Measurements from ENCODE around the gene CD300LD.

GRCh38 chr17:74606050-74606449 is 14.0 kb upstream of the CD300LD start:
- TF ChIP-seq, protein P1, sequence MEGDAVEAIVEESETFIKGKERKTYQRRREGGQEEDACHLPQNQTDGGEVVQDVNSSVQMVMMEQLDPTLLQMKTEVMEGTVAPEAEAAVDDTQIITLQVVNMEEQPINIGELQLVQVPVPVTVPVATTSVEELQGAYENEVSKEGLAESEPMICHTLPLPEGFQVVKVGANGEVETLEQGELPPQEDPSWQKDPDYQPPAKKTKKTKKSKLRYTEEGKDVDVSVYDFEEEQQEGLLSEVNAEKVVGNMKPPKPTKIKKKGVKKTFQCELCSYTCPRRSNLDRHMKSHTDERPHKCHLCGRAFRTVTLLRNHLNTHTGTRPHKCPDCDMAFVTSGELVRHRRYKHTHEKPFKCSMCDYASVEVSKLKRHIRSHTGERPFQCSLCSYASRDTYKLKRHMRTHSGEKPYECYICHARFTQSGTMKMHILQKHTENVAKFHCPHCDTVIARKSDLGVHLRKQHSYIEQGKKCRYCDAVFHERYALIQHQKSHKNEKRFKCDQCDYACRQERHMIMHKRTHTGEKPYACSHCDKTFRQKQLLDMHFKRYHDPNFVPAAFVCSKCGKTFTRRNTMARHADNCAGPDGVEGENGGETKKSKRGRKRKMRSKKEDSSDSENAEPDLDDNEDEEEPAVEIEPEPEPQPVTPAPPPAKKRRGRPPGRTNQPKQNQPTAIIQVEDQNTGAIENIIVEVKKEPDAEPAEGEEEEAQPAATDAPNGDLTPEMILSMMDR (IDR thresholded peaks at IDR 0.05), result no peak
- TF ChIP-seq POLR2A (IDR thresholded peaks at IDR 0.05; ENCODE audit: low read depth) (no peak), EP300 (IDR thresholded peaks at IDR 0.05) (no peak), POLR2AphosphoS5 (IDR thresholded peaks at IDR 0.05) (no peak)
